Gastrocnemius medialis (tissue), 4 donors: ENCODE results near the gene MED10. TPM values are rescaled to one million over a fixed set of nuclear protein-coding genes. Genes with fewer than 3 reads are reported as not detected.

Experiments used
- ATAC-seq, 2 donors: fragments of 150-250 bp; one replicate each; pipeline ENCODE4 v1.9.1; 2016
- DNase-seq, 2 donors: peaks; one replicate each; pipeline ENCODE4 v3.0.0-alpha.2; 2019
- H3K27ac ChIP-seq, 4 donors: fragments of 200-600 bp; sonication (generic); 1 replicate in 1 of 4; 2 replicates in 3 of 4; pipeline ENCODE4 v1.5.1; 2016 to 2018; ENCODE audit warnings: mild to moderate bottlenecking in 2 of 4, moderate library complexity in 1 of 4
- H3K27me3 ChIP-seq, 3 donors: fragments of 200-600 bp; sonication (generic) in 2 of 3; 1 replicate in 1 of 3; 2 replicates in 2 of 3; pipeline versions ENCODE4 v1.5.1 to v1.6.0; 2016 to 2019; ENCODE audit warnings: mild to moderate bottlenecking in 1 of 3, moderate library complexity in 1 of 3
- H3K36me3 ChIP-seq, 2 donors: fragments of 200-600 bp; sonication (generic) in 1 of 2; one replicate each; pipeline ENCODE4 v1.5.1; 2017 to 2018
- H3K4me1 ChIP-seq, 2 donors: fragments of 200-600 bp; sonication (generic) in 1 of 2; one replicate each; pipeline ENCODE4 v1.5.1; 2016 to 2017; ENCODE audit warnings: mild to moderate bottlenecking in 2 of 2
- H3K4me3 ChIP-seq, 4 donors: fragments of 200-600 bp; sonication (generic) in 3 of 4; 1 replicate in 1 of 4; 2 replicates in 3 of 4; pipeline ENCODE4 v1.5.1; 2016 to 2019; ENCODE audit warnings: mild to moderate bottlenecking in 2 of 4
- H3K9me3 ChIP-seq, 3 donors: fragments of 200-600 bp; sonication (generic) in 2 of 3; 1 replicate in 1 of 3; 2 replicates in 2 of 3; pipeline ENCODE4 v1.5.1; 2016 to 2019
- CTCF ChIP-seq, 5 experiments: fragments of 450-650 bp in 3 of 5; fragments of 200-600 bp in 2 of 5; sonication (generic) in 2 of 5; IDR thresholded peaks in 4 of 5; conservative IDR thresholded peaks in 1 of 5; 1 replicate in 4 of 5; 2 replicates in 1 of 5; pipeline ENCODE4 v1.5.1; 2016 to 2019; ENCODE audit warnings: antibody characterized with exemption in 5 of 5, mild to moderate bottlenecking in 3 of 5, moderate library complexity in 3 of 5
- POLR2A ChIP-seq, 2 donors: fragments of 450-650 bp; IDR thresholded peaks; one replicate each; pipeline ENCODE4 v1.6.1; 2017; ENCODE audit warnings: antibody characterized with exemption in 2 of 2, mild to moderate bottlenecking in 2 of 2, moderate library complexity in 2 of 2
- in situ Hi-C, 4 donors: fragments of 200-750 bp; cut with MboI; loops; one replicate each; pipeline versions ENCODE4 v1.15.0 to v1.8.0; 2017; ENCODE audit warnings: low sequenced_read_pairs in 4 of 4
- intact Hi-C: fragments of 100-400 bp; cut with DNase I; formaldehyde crosslinking; loops from one replicate; pipeline ENCODE4 v1.15.1; 2023; ENCODE audit warnings: low total_unique reads
- total RNA-seq, 4 donors: library from RNA; depleted of rRNA; stranded (reverse); fragments of >200 nt; gene quantifications; one replicate each; pipeline versions ENCODE4 v1.1.0 to v1.2.3, GENCODE V29; 2016

Gene MED10
- total RNA-seq, 4 donors from 2014 or later = 15.9 to 37.5 (median 32.2) TPM

GRCh38 chr5:6347165-6347564 lies 31.2 kb downstream of the MED10 start:
- DNase-seq (no peak), ATAC-seq (no peak)
- no peaks in the 10 kb centered on the region for H3K36me3 ChIP-seq
- H3K4me1 ChIP-seq = no peaks in the 10 kb centered on the region
- no peak overlapping the region for H3K4me3 ChIP-seq
- no peak for TF ChIP-seq CTCF (IDR thresholded peaks at IDR 0.05 in 4 of 5, conservative IDR thresholded peaks at IDR 0.05 in 1 of 5)
- no peak for TF ChIP-seq POLR2A (IDR thresholded peaks at IDR 0.05)
- H3K9me3 ChIP-seq = no peaks in the 10 kb centered on the region
- in situ Hi-C loops = no loop called here
- H3K27ac ChIP-seq = no peak overlapping the region
- intact Hi-C loops = no loop called here
- no peaks in the 10 kb centered on the region for H3K27me3 ChIP-seq

DNA sequence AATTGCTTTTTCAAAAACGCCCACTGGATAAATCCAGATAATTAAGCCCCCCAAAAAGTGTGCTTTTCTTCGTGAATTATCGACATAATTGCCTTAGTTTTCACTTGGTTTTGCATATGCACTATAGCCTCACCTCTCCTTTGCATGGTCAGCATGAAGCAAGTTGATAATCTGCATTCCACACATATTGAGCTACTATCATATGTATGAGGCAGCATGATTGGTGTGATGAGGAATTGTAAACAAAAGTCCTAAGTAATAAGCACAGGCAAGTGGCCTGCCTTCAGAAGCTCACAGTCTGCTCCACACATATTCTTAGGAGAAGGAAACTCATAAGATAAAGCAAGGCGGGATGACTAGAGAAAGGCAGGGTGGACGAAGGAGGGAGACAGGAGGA lies 33.8 kb downstream of the MED10 start:
- intact Hi-C loops = no loop called here
- no peak for DNase-seq
- H3K36me3 ChIP-seq = no peaks in the 10 kb centered on the region

GRCh38 chr5:6343951-6344592 lies 34.3 kb downstream of the MED10 start:
- no peaks in the 10 kb centered on the region for H3K36me3 ChIP-seq
- H3K4me3 ChIP-seq = no peak overlapping the region
- no peak for DNase-seq

More for the DNA sequence above, 33.8 kb downstream of the MED10 start:
- no peaks in the 10 kb centered on the region for H3K27me3 ChIP-seq
- H3K9me3 ChIP-seq = no peaks in the 10 kb centered on the region
- H3K4me3 ChIP-seq = no peak overlapping the region
- no peak overlapping the region for H3K27ac ChIP-seq
- TF ChIP-seq POLR2A (IDR thresholded peaks at IDR 0.05) = no peak
- no peak for TF ChIP-seq CTCF (IDR thresholded peaks at IDR 0.05 in 4 of 5, conservative IDR thresholded peaks at IDR 0.05 in 1 of 5)
- no peak for ATAC-seq
- in situ Hi-C loops = no loop called here
- H3K4me1 ChIP-seq = no peaks in the 10 kb centered on the region

GRCh38 chr5:6342689-6343315 lies 35.5 kb downstream of the MED10 start:
- TF ChIP-seq CTCF (IDR thresholded peaks at IDR 0.05 in 4 of 5, conservative IDR thresholded peaks at IDR 0.05 in 1 of 5) (no peak), POLR2A (IDR thresholded peaks at IDR 0.05) (no peak)
- intact Hi-C loops (no loop called here), in situ Hi-C loops (no loop called here)
- H3K4me1 ChIP-seq = no peaks in the 10 kb centered on the region
- ATAC-seq (no peak), DNase-seq (no peak)
- no peaks in the 10 kb centered on the region for H3K27me3 ChIP-seq
- no peaks in the 10 kb centered on the region for H3K36me3 ChIP-seq
- H3K9me3 ChIP-seq = no peaks in the 10 kb centered on the region
- no peak overlapping the region for H3K4me3 ChIP-seq
- no peak overlapping the region for H3K27ac ChIP-seq

More at GRCh38 chr5:6343951-6344592, 34.3 kb downstream of the MED10 start:
- intact Hi-C loops (no loop called here), in situ Hi-C loops (no loop called here)
- Histone ChIP-seq H3K27ac (no peak overlapping the region), H3K9me3 (no peaks in the 10 kb centered on the region), H3K27me3 (no peaks in the 10 kb centered on the region), H3K4me1 (no peaks in the 10 kb centered on the region)
- ATAC-seq = no peak
- TF ChIP-seq CTCF (IDR thresholded peaks at IDR 0.05 in 4 of 5, conservative IDR thresholded peaks at IDR 0.05 in 1 of 5) (no peak), POLR2A (IDR thresholded peaks at IDR 0.05) (no peak)
